GM21723 (cell line): ENCODE measurements around the gene PASK.

Experiments
- ATAC-seq: cut with Tn5 transposase; IDR thresholded peaks from one replicate; pipeline ENCODE4 v1.9.1; 2021; ENCODE audit warnings: mild to moderate bottlenecking, moderate library complexity; ENCODE audit not compliant: unreplicated experiment

Gene PASK

GRCh38 chr2:241068942-241069810 is 80.1 kb downstream of the PASK start:
- no peak for ATAC-seq

- ATAC-seq: no peak
Observed at GRCh38 chr2:241068136-241068941, 80.9 kb downstream of the PASK start.

- no peak for ATAC-seq
Observed at GRCh38 chr2:241067501-241068135, 81.7 kb downstream of the PASK start.

- no peak for ATAC-seq
Observed at GRCh38 chr2:241066893-241067341, 82.4 kb downstream of the PASK start.

GRCh38 chr2:241066171-241066892 is 82.9 kb downstream of the PASK start:
- ATAC-seq: no peak

GRCh38 chr2:241065355-241065803 is 83.9 kb downstream of the PASK start:
- no peak for ATAC-seq

- ATAC-seq: no peak
Observed at GRCh38 chr2:241064802-241065354, 84.4 kb downstream of the PASK start.

GRCh38 chr2:241064008-241064801 is 85.1 kb downstream of the PASK start:
- ATAC-seq: no peak

GRCh38 chr2:241063587-241063986 is 85.7 kb downstream of the PASK start:
- no peak for ATAC-seq

- ATAC-seq: no peak
Observed at GRCh38 chr2:241063093-241063551, 86.2 kb downstream of the PASK start.

GRCh38 chr2:241062389-241063092 is 86.7 kb downstream of the PASK start:
- no peak for ATAC-seq

GRCh38 chr2:241061275-241061674 is 88.0 kb downstream of the PASK start:
- no peak for ATAC-seq
